Measurements from ENCODE around the gene HOXA1. TPM values are rescaled to one million over a fixed set of nuclear protein-coding genes. Genes with fewer than 3 reads are reported as not detected.

The HOXA1 gene
- total RNA-seq, 1 experiment from 2014 or later: 5.8 TPM

DNA sequence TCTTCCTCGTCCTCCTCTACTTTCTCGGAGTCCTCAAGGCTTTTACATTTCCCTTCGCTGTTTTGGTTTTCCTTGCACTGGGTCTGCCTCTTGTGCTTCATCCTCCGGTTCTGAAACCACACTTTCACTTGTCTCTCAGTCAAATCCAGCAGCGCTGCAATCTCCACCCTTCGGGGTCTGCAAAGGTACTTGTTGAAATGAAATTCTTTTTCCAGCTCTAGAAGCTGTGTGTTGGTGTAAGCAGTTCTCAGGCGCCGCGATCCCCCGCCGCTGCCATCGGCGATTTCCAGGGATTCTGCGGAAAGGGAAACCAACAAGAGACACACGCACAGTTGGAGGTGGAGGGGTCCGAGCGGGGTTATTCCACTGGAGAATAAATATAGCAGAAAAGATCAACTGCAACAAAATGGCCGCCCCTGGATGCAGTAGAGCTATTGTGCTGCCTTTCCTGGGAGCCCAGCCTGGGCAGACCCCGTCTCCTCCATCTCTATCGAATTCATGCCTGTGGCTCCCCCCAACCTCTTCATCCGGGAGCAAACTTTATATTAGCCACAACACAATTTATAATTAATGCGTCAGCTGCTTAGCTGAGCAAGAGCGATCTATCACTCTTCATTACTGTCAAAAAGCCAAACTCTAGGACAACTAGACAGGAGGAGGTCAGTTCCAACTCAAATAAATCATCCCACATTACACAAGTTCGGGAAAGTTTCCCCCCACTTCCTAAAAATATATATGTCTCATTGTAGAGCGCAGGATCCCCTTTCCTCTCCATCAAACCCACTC is 5.6 kb upstream of the HOXA1 start:
- Histone ChIP-seq H3K9me3 (replicated peaks) (no peaks in the 10 kb centered on the region), H3K4me1 (replicated peaks) (peaks cover 13% of the 10 kb centered on the region), H3K36me3 (peaks cover 35% of the 10 kb centered on the region), H3K27me3 (replicated peaks) (no peaks in the 10 kb centered on the region), H3K27ac (no peak overlapping the region), H3K4me3 (no peak overlapping the region)
- DNase-seq (ENCODE audit: low read depth in 1 of 2, low spot score in 2 of 2): no peak

DNA sequence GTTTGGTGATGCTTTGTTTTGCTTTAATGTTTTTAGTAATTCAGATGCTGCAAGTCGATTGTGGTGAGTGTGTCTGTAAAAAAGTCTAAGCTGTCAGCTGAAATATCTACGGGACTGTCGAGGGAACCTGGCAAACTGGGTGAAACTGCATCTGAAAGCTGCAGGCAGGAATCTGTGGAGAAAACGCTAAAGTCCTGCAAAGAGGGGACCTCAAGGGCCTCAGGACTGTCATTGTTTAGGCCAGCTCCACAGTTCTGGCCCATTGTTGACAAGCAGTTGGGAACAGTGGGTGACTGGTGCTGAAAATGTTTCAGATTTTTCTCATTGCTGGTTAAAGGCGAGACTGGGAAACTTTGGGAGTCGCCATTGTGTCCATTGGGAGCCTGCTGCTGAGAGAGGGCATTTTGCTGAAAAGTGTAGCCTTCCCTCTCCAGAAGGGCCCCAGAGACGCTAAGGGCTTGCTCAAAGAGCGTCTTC is 4.9 kb upstream of the HOXA1 start:
- Histone ChIP-seq H3K36me3 (peaks cover 35% of the 10 kb centered on the region), H3K27ac (no peak overlapping the region), H3K4me3 (no peak overlapping the region), H3K9me3 (replicated peaks) (no peaks in the 10 kb centered on the region), H3K27me3 (replicated peaks) (no peaks in the 10 kb centered on the region), H3K4me1 (replicated peaks) (peaks cover 13% of the 10 kb centered on the region)
- DNase-seq (ENCODE audit: low read depth in 1 of 2, low spot score in 2 of 2): no peak

DNA sequence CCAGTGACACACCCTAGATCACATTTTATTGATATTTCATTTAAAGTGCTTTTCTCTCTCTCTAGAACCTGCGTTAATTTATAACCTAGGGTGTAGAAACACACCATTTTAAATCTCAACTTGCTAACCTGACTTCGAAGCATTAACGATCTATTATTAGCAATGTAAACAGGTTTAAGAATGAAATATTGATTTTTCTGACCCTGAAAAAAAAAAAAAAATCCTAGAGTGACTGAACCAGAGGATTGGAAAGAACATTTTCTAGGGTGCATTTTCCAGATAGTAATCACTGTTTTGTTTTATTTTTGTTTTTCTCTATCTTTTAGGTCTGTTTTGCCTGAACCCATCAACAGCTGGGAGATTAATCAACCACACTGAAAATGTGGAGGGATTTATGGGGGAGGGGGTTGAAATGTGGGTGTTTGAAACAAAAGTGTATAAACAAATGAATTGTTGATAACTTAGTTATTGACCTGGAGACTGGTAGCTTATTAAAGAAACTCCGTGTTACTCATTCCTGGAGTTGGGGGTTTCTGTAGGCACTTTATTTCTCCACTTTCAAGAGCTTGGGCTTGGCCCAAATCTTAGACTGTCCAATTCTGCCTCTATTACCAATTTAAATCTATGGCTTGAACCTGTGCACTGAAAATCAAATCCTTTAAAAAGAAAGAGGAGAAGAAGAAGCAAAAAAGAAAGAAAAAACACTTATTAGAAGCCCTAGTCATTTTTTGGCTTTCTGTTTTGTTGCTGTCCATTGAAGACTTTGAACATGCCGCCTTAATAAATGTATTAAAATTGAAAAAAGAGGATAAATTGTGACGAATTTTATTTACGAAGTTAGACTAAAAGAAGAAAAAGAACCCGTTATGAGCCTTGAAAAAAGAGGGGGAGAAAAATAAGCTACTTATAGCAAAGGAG is 3.9 kb upstream of the HOXA1 start:
- peaks cover 21% of the 10 kb centered on the region for H3K4me1 ChIP-seq (replicated peaks)
- H3K27me3 ChIP-seq (replicated peaks): no peaks in the 10 kb centered on the region
- no peaks in the 10 kb centered on the region for H3K9me3 ChIP-seq (replicated peaks)
- no peak for DNase-seq (ENCODE audit: low read depth in 1 of 2, low spot score in 2 of 2)
- H3K36me3 ChIP-seq: peaks cover 35% of the 10 kb centered on the region
- no peak overlapping the region for H3K27ac ChIP-seq
- no peak overlapping the region for H3K4me3 ChIP-seq

DNA sequence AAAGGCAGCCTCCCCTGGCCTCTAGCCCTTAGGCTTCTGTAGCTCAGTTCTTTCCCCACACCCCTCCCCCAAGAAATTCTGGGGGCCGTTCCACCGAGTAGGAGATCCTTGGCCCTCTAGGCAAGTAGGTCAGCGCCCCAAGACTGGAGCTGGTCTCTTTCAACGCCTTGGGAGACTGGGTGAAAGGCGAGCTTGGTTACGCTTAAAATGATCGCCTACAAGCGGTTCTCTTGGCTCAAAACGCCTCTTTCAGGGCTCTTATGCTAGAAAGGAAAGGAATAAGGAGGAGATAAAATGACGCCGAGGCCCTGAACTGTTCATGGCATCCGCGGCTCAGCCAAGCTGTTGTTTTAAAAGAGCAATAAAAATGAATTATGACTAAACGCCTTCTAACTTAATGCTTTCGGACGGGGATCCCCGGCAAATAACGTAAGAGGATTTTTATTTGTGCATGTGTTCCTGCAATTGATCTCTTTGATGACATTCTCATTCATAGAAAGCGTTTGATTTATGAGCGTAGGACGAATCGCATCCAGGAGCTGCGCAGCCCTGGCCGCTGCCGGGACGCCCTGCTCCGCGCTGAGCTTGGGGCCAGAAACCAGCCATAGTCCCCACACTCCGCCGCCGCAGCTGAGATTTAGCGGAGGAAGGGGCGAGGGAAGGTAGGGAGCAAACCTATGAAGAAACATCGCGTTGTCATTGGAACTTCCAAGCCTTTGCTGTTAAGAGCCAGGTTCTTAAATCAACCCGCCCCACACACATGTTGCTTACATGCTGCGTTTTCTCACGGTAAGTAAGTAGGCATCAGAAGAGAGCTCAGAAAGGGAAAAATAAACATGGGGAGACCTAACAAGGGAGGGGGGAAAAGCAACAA is 3.0 kb upstream of the HOXA1 start:
- no peak for DNase-seq (ENCODE audit: low read depth in 1 of 2, low spot score in 2 of 2)
- Histone ChIP-seq H3K4me3 (no peak overlapping the region), H3K4me1 (replicated peaks) (peaks cover 21% of the 10 kb centered on the region), H3K27me3 (replicated peaks) (no peaks in the 10 kb centered on the region), H3K36me3 (peaks cover 35% of the 10 kb centered on the region), H3K27ac (no peak overlapping the region), H3K9me3 (replicated peaks) (no peaks in the 10 kb centered on the region)

- Histone ChIP-seq H3K27me3 (replicated peaks) (no peaks in the 10 kb centered on the region), H3K27ac (no peak overlapping the region), H3K4me3 (peak overlapping the region; percentile 65), H3K36me3 (peaks cover 35% of the 10 kb centered on the region), H3K9me3 (replicated peaks) (no peaks in the 10 kb centered on the region), H3K4me1 (replicated peaks) (peaks cover 26% of the 10 kb centered on the region)
- DNase-seq (ENCODE audit: low read depth in 1 of 2, low spot score in 2 of 2): no peak
Measured at GRCh38 chr7:27097686-27098577, 2.1 kb upstream of the HOXA1 start.

DNA sequence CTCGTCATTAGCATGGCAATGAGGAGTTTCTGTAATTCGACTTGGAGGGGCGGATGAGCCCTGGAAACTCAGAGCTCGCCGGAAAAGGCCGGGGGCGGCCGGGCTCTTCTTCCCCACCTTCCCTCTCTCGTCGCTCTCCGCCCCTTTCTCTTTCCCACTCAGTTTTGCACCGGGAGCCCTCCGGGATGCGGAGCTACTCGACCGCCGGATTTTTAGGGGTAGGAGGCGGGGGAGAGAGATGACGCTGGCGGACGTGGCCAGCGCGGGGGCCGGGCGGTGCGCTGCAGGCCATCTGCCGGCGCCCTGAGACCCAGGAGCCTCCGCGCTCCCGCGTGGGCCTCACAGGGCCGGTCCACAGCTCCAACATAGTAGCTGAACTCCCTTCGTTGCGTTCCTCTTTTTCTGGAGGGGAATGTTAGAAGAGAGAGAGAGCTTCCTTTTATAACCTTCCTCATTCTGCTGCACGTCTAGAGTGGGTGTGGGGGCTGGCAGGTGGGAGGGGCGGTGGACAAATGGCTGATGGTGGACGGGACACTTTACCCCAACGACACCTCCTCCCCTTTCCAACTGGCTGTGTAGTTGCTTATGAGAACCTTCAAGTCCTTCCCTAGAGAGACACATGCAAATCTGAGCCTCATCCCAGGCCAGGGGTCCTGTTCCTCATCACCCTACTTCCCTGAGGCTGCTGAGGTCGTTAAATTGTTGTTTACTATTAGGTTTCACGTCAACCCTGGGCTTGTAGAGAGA is 1.1 kb upstream of the HOXA1 start:
- H3K36me3 ChIP-seq: peaks cover 35% of the 10 kb centered on the region
- peaks cover 35% of the 10 kb centered on the region for H3K4me1 ChIP-seq (replicated peaks)
- H3K27me3 ChIP-seq (replicated peaks): no peaks in the 10 kb centered on the region
- H3K4me3 ChIP-seq: peak overlapping the region; percentile 65
- DNase-seq (ENCODE audit: low read depth in 1 of 2, low spot score in 2 of 2): peak in 1 of 2 experiments; percentile 16
- peak overlapping the region; percentile 59 for H3K27ac ChIP-seq
- H3K9me3 ChIP-seq (replicated peaks): no peaks in the 10 kb centered on the region

DNA sequence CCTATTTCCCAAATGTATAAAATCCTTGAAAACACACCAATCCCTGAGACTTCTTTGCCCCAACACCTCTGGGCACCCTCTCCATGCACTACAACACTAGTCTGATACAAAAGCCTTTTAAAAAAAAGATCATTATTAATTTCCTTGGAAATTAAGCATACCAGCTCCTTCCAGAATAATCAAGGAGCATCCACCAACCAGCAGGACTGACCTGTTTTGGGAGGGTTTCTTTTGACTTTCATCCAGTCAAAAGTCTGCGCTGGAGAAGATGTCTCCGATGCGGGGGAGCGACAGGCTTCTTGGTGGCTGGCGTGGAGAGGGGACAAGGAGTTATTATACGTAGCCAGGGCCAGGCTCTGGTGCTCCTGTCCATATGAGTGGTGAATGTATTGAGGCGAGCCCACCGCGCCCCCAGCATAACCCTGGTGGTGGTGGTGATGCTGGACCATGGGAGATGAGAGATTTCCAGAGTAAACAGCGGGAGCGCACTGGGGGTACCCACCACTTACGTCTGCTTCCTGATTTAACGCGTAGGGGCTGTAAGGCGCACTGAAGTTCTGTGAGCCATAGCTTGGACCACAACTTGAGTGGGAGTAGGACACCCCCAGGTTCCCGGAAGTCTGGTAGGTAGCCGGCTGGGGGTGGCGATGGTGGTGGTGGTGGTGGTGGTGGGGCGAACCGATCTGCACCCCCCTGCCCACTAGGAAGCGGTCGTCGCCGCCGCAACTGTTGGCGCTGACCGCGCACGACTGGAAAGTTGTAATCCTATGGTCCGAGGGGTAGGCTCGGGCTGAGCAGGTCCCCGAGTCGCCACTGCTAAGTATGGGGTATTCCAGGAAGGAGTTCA is 527 bp downstream of the HOXA1 start:
- peaks cover 25% of the 10 kb centered on the region for H3K36me3 ChIP-seq
- DNase-seq (ENCODE audit: low read depth in 1 of 2, low spot score in 2 of 2): no peak
- peaks cover 50% of the 10 kb centered on the region for H3K4me1 ChIP-seq (replicated peaks)
- H3K27me3 ChIP-seq (replicated peaks): no peaks in the 10 kb centered on the region
- peak overlapping the region; percentile 65 for H3K4me3 ChIP-seq
- no peaks in the 10 kb centered on the region for H3K9me3 ChIP-seq (replicated peaks)
- peak overlapping the region; percentile 62 for H3K27ac ChIP-seq

GRCh38 chr7:27094304-27095049 is 1.3 kb downstream of the HOXA1 start:
- H3K9me3 ChIP-seq (replicated peaks): no peaks in the 10 kb centered on the region
- H3K4me3 ChIP-seq: no peak overlapping the region
- peaks cover 17% of the 10 kb centered on the region for H3K36me3 ChIP-seq
- no peak overlapping the region for H3K27ac ChIP-seq
- no peak for DNase-seq (ENCODE audit: low read depth in 1 of 2, low spot score in 2 of 2)
- peaks cover 50% of the 10 kb centered on the region for H3K4me1 ChIP-seq (replicated peaks)
- H3K27me3 ChIP-seq (replicated peaks): no peaks in the 10 kb centered on the region

GRCh38 chr7:27093184-27093895 is 2.5 kb downstream of the HOXA1 start:
- H3K27ac ChIP-seq: no peak overlapping the region
- no peak for DNase-seq (ENCODE audit: low read depth in 1 of 2, low spot score in 2 of 2)
- no peaks in the 10 kb centered on the region for H3K27me3 ChIP-seq (replicated peaks)
- peaks cover 54% of the 10 kb centered on the region for H3K4me1 ChIP-seq (replicated peaks)
- no peaks in the 10 kb centered on the region for H3K9me3 ChIP-seq (replicated peaks)
- H3K36me3 ChIP-seq: peaks cover 5% of the 10 kb centered on the region; the same call in 1 of the 2 replicates
- no peak overlapping the region for H3K4me3 ChIP-seq

GRCh38 chr7:27092819-27093110 is 3.0 kb downstream of the HOXA1 start:
- Histone ChIP-seq H3K27ac (no peak overlapping the region), H3K4me3 (no peak overlapping the region), H3K9me3 (replicated peaks) (no peaks in the 10 kb centered on the region), H3K27me3 (replicated peaks) (no peaks in the 10 kb centered on the region), H3K36me3 (no peaks in the 10 kb centered on the region; the same call in 1 of the 2 replicates), H3K4me1 (replicated peaks) (peaks cover 49% of the 10 kb centered on the region)
- no peak for DNase-seq (ENCODE audit: low read depth in 1 of 2, low spot score in 2 of 2)

Measured in SJSA1 (cell line).